ENCODE measurements around the gene CNRIP1.

GRCh38 chr2:68365087-68365486 lies 45.3 kb upstream of the CNRIP1 start, which contains the start of gene PLEK:
- TF ChIP-seq CTCF (optimal IDR thresholded peaks at IDR 0.05 in 1 of 3, IDR thresholded peaks at IDR 0.05 in 1 of 3, conservative IDR thresholded peaks at IDR 0.05 in 1 of 3; ENCODE audit: extremely low read depth in 1 of 3, insufficient read depth in 2 of 3, low read length in 3 of 3), result no peak
- no peak for TF ChIP-seq EZH2 (IDR thresholded peaks at IDR 0.05; ENCODE audit: low read length)
